ENCODE measurements around the gene CLN6. TPM values are rescaled to one million over a fixed set of nuclear protein-coding genes. Genes with fewer than 3 reads are reported as not detected.

Gene CLN6
- total RNA-seq, 2 experiments from 2014 or later: 60.2 to 117 TPM

- ChIA-PET CTCF (ENCODE audit: unreplicated experiment) (no interaction called here), POLR2A (interaction anchor here (0.9 to 1.0 kb wide), 2 partner anchors 17 to 25 kb away, joined by 3 read pairs; no protein-coding TSS in a partner anchor)
- no peak for DNase-seq (ENCODE audit: low spot score)
- TF ChIP-seq, protein P1, sequence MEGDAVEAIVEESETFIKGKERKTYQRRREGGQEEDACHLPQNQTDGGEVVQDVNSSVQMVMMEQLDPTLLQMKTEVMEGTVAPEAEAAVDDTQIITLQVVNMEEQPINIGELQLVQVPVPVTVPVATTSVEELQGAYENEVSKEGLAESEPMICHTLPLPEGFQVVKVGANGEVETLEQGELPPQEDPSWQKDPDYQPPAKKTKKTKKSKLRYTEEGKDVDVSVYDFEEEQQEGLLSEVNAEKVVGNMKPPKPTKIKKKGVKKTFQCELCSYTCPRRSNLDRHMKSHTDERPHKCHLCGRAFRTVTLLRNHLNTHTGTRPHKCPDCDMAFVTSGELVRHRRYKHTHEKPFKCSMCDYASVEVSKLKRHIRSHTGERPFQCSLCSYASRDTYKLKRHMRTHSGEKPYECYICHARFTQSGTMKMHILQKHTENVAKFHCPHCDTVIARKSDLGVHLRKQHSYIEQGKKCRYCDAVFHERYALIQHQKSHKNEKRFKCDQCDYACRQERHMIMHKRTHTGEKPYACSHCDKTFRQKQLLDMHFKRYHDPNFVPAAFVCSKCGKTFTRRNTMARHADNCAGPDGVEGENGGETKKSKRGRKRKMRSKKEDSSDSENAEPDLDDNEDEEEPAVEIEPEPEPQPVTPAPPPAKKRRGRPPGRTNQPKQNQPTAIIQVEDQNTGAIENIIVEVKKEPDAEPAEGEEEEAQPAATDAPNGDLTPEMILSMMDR (conservative IDR thresholded peaks at IDR 0.05; ENCODE audit: low read length): 0 out of 2 replicates have a peak, but pooled peaks have one; percentile 28
- TF ChIP-seq EZH2phosphoT487 (IDR thresholded peaks at IDR 0.05; ENCODE audit: borderline replicate concordance, low read depth, low read length): no peak
- intact Hi-C loops (cut with micrococcal nuclease; ENCODE audit: unreplicated experiment): no loop called here
- H3K9me3 ChIP-seq (ENCODE audit: low read length): no peaks in the 10 kb centered on the region
- H3K36me3 ChIP-seq (ENCODE audit: insufficient read depth, low read length): peaks cover 87% of the 10 kb centered on the region
- H3K79me2 ChIP-seq (ENCODE audit: insufficient read depth, low read depth, low read length): peaks cover 4% of the 10 kb centered on the region; the same call in 1 of the 2 replicates
- no peaks in the 10 kb centered on the region for H4K20me1 ChIP-seq (ENCODE audit: insufficient read depth, low read length)
- H3K4me1 ChIP-seq (ENCODE audit: insufficient read depth, low read length, poor library complexity, severe bottlenecking): peaks cover 55% of the 10 kb centered on the region
- peak overlapping the region; percentile 17; the same call in 1 of the 2 replicates for H3K4me2 ChIP-seq (ENCODE audit: low read length)
- H3K4me3 ChIP-seq (ENCODE audit: low read depth, low read length, poor library complexity, severe bottlenecking): no peak overlapping the region
- H3K9me2 ChIP-seq (ENCODE audit: insufficient read depth, low read length): no peaks in the 10 kb centered on the region
- BruUV-seq (replicated peaks): no TSS peak
- no peak overlapping the region for H2AFZ ChIP-seq (ENCODE audit: low read length)
- H3K27ac ChIP-seq (ENCODE audit: low read depth, low read length, poor library complexity, severe bottlenecking): peak overlapping the region; percentile 49
These were observed 37.4 kb downstream of the CLN6 start for GRCh38 chr15:68192117-68192516.

GRCh38 chr15:68191555-68191954 lies 38.0 kb downstream of the CLN6 start:
- Histone ChIP-seq H3K4me2 (ENCODE audit: low read length) (peak overlapping the region; percentile 17; the same call in 1 of the 2 replicates), H3K27ac (ENCODE audit: low read depth, low read length, poor library complexity, severe bottlenecking) (peak overlapping the region; percentile 49), H2AFZ (ENCODE audit: low read length) (no peak overlapping the region), H3K9me2 (ENCODE audit: insufficient read depth, low read length) (no peaks in the 10 kb centered on the region), H3K4me3 (ENCODE audit: low read depth, low read length, poor library complexity, severe bottlenecking) (no peak overlapping the region), H3K4me1 (ENCODE audit: insufficient read depth, low read length, poor library complexity, severe bottlenecking) (peaks cover 61% of the 10 kb centered on the region), H3K79me2 (ENCODE audit: insufficient read depth, low read depth, low read length) (peaks cover 4% of the 10 kb centered on the region; the same call in 1 of the 2 replicates), H3K9me3 (ENCODE audit: low read length) (no peaks in the 10 kb centered on the region), H3K36me3 (ENCODE audit: insufficient read depth, low read length) (peaks cover 87% of the 10 kb centered on the region), H4K20me1 (ENCODE audit: insufficient read depth, low read length) (no peaks in the 10 kb centered on the region)
- DNase-seq (ENCODE audit: low spot score): no peak
- BruUV-seq (replicated peaks): no TSS peak
- POLR2A ChIA-PET: interaction anchor here (0.9 to 1.0 kb wide), 2 partner anchors 16 to 24 kb away, joined by 3 read pairs; no protein-coding TSS in a partner anchor
- CTCF ChIA-PET (ENCODE audit: unreplicated experiment): interaction anchor here (0.6 kb wide), 1 partner anchor 333 kb away, joined by 3 read pairs; no protein-coding TSS in a partner anchor
- TF ChIP-seq, protein P1 (conservative IDR thresholded peaks at IDR 0.05; ENCODE audit: low read length): no peak
- TF ChIP-seq EZH2phosphoT487 (IDR thresholded peaks at IDR 0.05; ENCODE audit: borderline replicate concordance, low read depth, low read length): no peak
- intact Hi-C loops (cut with micrococcal nuclease; ENCODE audit: unreplicated experiment): loop anchor here (2.0 kb wide), 1 partner anchor 17 kb away; no protein-coding TSS in a partner anchor

GRCh38 chr15:68190048-68190447 lies 39.5 kb downstream of the CLN6 start:
- peaks cover 4% of the 10 kb centered on the region; the same call in 1 of the 2 replicates for H3K79me2 ChIP-seq (ENCODE audit: insufficient read depth, low read depth, low read length)
- BruUV-seq (replicated peaks): TSS peak; percentile 3
- intact Hi-C loops (cut with micrococcal nuclease; ENCODE audit: unreplicated experiment): loop anchor here (1.0 to 2.0 kb wide), 2 partner anchors 19 to 327 kb away; no protein-coding TSS in a partner anchor
- ChIA-PET POLR2A (interaction anchor here (0.6 kb wide), 1 partner anchor 91 kb away, joined by 3 read pairs; no protein-coding TSS in a partner anchor), CTCF (ENCODE audit: unreplicated experiment) (no interaction called here)
- peak overlapping the region; percentile 4 for H3K4me3 ChIP-seq (ENCODE audit: low read depth, low read length, poor library complexity, severe bottlenecking)
- no peaks in the 10 kb centered on the region for H3K9me2 ChIP-seq (ENCODE audit: insufficient read depth, low read length)
- H3K27ac ChIP-seq (ENCODE audit: low read depth, low read length, poor library complexity, severe bottlenecking): peak overlapping the region; percentile 97
- DNase-seq (ENCODE audit: low spot score): no peak
- H3K9me3 ChIP-seq (ENCODE audit: low read length): no peaks in the 10 kb centered on the region
- H3K4me1 ChIP-seq (ENCODE audit: insufficient read depth, low read length, poor library complexity, severe bottlenecking): peaks cover 66% of the 10 kb centered on the region
- H4K20me1 ChIP-seq (ENCODE audit: insufficient read depth, low read length): no peaks in the 10 kb centered on the region
- TF ChIP-seq, protein P1 (conservative IDR thresholded peaks at IDR 0.05; ENCODE audit: low read length): no peak
- no peak for TF ChIP-seq EZH2phosphoT487 (IDR thresholded peaks at IDR 0.05; ENCODE audit: borderline replicate concordance, low read depth, low read length)
- peak overlapping the region; percentile 64 for H3K4me2 ChIP-seq (ENCODE audit: low read length)
- H2AFZ ChIP-seq (ENCODE audit: low read length): no peak overlapping the region
- H3K36me3 ChIP-seq (ENCODE audit: insufficient read depth, low read length): peaks cover 78% of the 10 kb centered on the region
